Epithelial cell of esophagus (primary cell): ENCODE data around the gene HERC2.

Experiments
- DNase-seq: peaks from one replicate; pipeline ENCODE4 v3.0.0; 2010; ENCODE audit warnings: low read depth
- H3K4me3 ChIP-seq: 2 replicates; pipeline ENCODE4 v1.5.1; 2011; ENCODE audit warnings: mild to moderate bottlenecking, low read length, control low read depth
- TF ChIP-seq, protein P1 (sequence below): IDR thresholded peaks from 2 replicates; pipeline ENCODE4 v1.5.1; 2011; ENCODE audit warnings: low read depth, mild to moderate bottlenecking, low read length, control low read depth, inconsistent platforms; ENCODE audit not compliant: insufficient read depth; ENCODE audit errors: missing control alignments

Gene HERC2

DNA sequence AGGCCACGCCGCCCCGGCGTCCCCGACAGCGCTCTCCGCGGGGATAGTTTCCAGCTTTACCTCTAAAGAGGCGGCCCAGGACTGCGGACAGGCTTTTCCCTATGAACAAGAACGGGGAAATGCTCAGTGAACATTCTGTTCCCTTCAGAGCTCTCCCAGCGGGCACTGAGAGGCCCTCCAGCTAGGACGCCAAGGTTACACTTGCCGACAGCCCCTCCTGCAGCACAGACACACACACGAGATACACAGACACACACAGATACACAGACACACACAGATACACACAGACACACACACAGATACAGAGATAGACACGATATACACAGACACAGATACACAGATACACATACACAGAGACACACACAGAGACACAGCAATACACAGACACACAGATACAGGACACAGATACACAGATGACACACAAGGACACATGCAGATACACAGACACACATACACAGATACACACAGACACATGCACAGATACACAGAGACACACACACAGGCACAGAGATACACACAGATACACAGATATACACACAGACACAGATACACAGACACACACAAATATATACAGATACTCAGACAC lies 222.3 kb downstream of the HERC2 start:
- DNase-seq, result no peak
- H3K4me3 ChIP-seq, result no peak overlapping the region
- TF ChIP-seq, protein P1, sequence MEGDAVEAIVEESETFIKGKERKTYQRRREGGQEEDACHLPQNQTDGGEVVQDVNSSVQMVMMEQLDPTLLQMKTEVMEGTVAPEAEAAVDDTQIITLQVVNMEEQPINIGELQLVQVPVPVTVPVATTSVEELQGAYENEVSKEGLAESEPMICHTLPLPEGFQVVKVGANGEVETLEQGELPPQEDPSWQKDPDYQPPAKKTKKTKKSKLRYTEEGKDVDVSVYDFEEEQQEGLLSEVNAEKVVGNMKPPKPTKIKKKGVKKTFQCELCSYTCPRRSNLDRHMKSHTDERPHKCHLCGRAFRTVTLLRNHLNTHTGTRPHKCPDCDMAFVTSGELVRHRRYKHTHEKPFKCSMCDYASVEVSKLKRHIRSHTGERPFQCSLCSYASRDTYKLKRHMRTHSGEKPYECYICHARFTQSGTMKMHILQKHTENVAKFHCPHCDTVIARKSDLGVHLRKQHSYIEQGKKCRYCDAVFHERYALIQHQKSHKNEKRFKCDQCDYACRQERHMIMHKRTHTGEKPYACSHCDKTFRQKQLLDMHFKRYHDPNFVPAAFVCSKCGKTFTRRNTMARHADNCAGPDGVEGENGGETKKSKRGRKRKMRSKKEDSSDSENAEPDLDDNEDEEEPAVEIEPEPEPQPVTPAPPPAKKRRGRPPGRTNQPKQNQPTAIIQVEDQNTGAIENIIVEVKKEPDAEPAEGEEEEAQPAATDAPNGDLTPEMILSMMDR, result no peak

GRCh38 chr15:28098766-28099554 lies 223.0 kb downstream of the HERC2 start, which contains the start of gene OCA2:
Gene OCA2, minus strand, starts transcription at chr15:28099315. Its CDS starts 17,441 bp downstream, at chr15:28081874.
- no peak within 1 kb of the TSS for H3K4me3 ChIP-seq
- DNase-seq, result peak; percentile 30
- TF ChIP-seq, protein P1, result peak; percentile 10

DNA sequence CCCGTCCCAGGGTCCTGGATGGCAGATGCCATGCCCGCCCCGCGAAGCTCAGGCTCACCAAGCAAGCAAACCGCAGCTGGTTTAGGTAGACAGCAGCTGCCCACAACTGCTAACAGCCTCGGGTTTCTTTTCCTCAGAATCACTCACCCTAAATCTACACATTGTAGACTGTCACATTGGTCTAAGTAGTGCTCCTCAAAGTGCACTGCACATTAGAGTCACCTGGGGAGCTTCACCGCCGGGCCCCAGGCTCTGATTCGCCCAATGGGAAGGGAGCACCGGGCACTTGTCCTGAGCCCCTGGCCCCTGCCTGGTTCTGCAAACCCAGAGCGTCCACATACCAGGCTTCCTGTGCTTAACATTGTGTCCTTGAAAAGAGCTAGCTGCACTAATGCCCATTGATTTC lies 223.6 kb downstream of the HERC2 start:
- no peak overlapping the region for H3K4me3 ChIP-seq
- TF ChIP-seq, protein P1, result no peak
- no peak for DNase-seq

DNA sequence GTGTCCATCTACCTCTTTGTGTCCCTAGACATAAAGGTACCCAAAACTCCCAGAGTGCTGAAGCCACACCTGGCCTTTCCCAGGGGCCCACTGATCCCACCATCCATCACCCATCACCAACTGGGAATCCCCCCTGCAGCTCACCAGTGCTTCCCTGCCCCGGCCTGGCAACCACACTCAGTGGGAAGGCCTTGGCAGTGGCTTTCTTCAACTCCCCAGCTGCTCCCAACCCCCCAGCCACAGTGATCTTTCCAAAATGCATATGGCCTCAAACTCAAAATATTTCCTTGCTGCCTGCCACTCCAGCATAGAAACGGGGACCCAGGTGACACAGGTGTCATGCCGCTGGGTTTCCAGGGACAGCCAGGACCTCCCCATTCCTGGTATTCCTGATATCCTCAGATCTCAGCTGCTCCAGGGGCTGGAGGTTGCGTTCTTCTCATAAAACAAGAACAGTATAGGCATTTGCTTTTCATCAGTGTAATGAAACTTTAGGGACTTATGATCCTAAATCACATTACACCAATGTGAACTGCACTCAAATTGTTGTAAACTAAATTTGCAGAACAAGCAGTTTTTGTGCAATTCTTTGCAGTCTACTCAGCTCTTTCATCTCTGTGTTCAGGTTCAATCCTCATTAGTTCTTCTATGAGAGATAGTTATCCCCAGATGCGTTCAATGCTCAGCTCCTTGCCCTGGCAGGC lies 224.2 kb downstream of the HERC2 start:
- TF ChIP-seq, protein P1, result no peak
- no peak overlapping the region for H3K4me3 ChIP-seq
- DNase-seq, result no peak

DNA sequence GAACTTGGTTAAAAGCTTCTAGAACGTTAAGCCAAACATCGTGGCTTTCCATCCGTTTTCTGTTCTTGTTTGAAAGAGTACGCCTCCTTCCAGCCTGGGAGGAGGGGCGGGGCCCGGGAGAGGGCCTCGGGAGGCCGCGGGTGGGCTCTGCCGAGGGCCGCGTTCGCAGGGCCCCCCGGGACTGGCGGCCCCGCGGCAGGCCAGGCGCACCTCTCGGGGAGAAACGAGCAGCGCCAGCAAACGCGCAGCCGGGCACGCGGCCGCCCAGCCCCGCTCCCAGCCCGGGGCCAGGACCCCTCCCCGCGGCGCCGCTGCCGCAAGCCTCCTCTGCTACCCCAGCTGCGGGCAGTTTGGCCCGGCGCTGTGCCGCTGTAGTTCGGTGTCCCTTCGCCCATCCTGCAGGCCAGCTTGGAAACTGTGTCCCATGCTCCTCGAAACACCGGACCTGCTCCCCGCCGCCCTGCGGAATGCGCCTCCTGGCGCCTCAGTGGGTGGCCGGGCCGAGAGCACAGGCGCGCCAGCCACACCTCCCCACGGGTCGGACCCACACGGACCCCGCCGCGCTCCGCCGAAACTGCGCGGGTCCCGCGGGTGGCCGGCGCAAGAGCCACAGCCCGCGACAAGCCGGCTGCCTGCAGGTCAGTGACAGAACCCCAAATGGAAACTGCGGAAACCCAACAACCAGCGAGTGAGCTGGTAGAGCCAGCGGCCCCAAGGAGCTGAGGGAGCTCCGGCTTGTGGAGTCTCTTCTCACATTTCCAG lies 225.1 kb downstream of the HERC2 start:
- no peak for DNase-seq
- TF ChIP-seq, protein P1, result no peak
- H3K4me3 ChIP-seq, result peak overlapping the region; percentile 27

- DNase-seq, result no peak
- H3K4me3 ChIP-seq, result peak overlapping the region; percentile 27
- TF ChIP-seq, protein P1, result no peak
These were observed 225.6 kb downstream of the HERC2 start for GRCh38 chr15:28096411-28096669.
